A673 (cell line): ENCODE results near the gene NFKB1. TPM values are rescaled to one million over a fixed set of nuclear protein-coding genes. Genes with fewer than 3 reads are reported as not detected.

Experiments used
- BruUV-seq: library from RNA; stranded (reverse); fragments of 400-500 nt; replicated peaks from 2 replicates; lab custom pipeline; 2021; lab: Mats Ljungman, UMichigan
- CTCF ChIA-PET: fragments of 300-600 bp; sonication (Branson Sonifier 250); formaldehyde crosslinking; loops from one replicate; lab custom pipeline; 2022; ENCODE audit warnings: antibody characterized with exemption; lab: Charles Lee
- POLR2A ChIA-PET: fragments of 300-600 bp; sonication (Branson Sonifier 250); formaldehyde crosslinking; loops from one replicate; lab custom pipeline; 2022; ENCODE audit warnings: antibody characterized with exemption; ENCODE audit not compliant: low non-redundant PET; lab: Charles Lee
- DNase-seq: peaks from one replicate; pipeline ENCODE4 v3.0.0-alpha.2; 2015; ENCODE audit warnings: low spot score
- H3K27ac ChIP-seq: fragments of 200-600 bp; sonication (generic); 2 replicates; pipeline ENCODE4 v1.5.1; 2016; ENCODE audit warnings: mixed run types, low read depth, mild to moderate bottlenecking, mixed read lengths, antibody characterized with exemption, low read length; ENCODE audit not compliant: poor library complexity, severe bottlenecking
- H3K27me3 ChIP-seq: fragments of 200-600 bp; sonication (generic); replicated peaks from 2 replicates; pipeline ENCODE4 v1.6.1; 2017; ENCODE audit warnings: mixed run types, low read depth, mild to moderate bottlenecking, mixed read lengths, antibody characterized with exemption, low read length; ENCODE audit not compliant: insufficient read depth, poor library complexity
- H3K36me3 ChIP-seq: fragments of 200-600 bp; sonication (generic); 2 replicates; pipeline ENCODE4 v1.6.1; 2016; ENCODE audit warnings: mixed run types, mild to moderate bottlenecking, mixed read lengths, antibody characterized with exemption, low read length; ENCODE audit not compliant: insufficient read depth, poor library complexity, severe bottlenecking
- H3K4me1 ChIP-seq: fragments of 200-600 bp; sonication (generic); 2 replicates; pipeline ENCODE4 v1.6.1; 2017; ENCODE audit warnings: mixed run types, mild to moderate bottlenecking, mixed read lengths, antibody characterized with exemption, low read length; ENCODE audit not compliant: insufficient read depth, poor library complexity, severe bottlenecking
- H3K4me3 ChIP-seq: fragments of 200-600 bp; sonication (generic); 2 replicates; pipeline ENCODE4 v1.5.1; 2016; ENCODE audit warnings: low read depth, mixed run types, mild to moderate bottlenecking, mixed read lengths, low read length; ENCODE audit not compliant: poor library complexity, severe bottlenecking
- H3K9me3 ChIP-seq: fragments of 200-600 bp; sonication (generic); 2 replicates; pipeline ENCODE4 v1.6.1; 2016; ENCODE audit warnings: mixed run types, low read depth, mild to moderate bottlenecking, mixed read lengths, antibody characterized with exemption, low read length; ENCODE audit not compliant: poor library complexity, severe bottlenecking
- CTCF ChIP-seq: fragments of 300-800, 200-600 bp; sonication (generic); conservative IDR thresholded peaks from 2 replicates; pipeline ENCODE4 v1.5.1; 2017; ENCODE audit warnings: low read depth, mild to moderate bottlenecking, antibody characterized with exemption, low read length, moderate library complexity, mixed read lengths
- EZH2 ChIP-seq: fragments of 200-600 bp; sonication (generic); IDR thresholded peaks from 2 replicates; pipeline ENCODE4 v1.6.1; 2017; ENCODE audit warnings: borderline replicate concordance, low read depth, mild to moderate bottlenecking, mixed read lengths, antibody characterized with exemption, low read length; ENCODE audit not compliant: poor library complexity, severe bottlenecking
- intact Hi-C: fragments of 100-400 bp; cut with micrococcal nuclease; formaldehyde crosslinking; loops from one replicate; pipeline ENCODE4 v1.10.0; 2022; ENCODE audit not compliant: unreplicated experiment
- total RNA-seq: library from RNA; stranded (reverse); gene quantifications from 2 replicates; pipeline ENCODE4 v1.2.3, GENCODE V29; 2021

The NFKB1 gene
- total RNA-seq, 1 experiment from 2014 or later = 26.1 TPM

GRCh38 chr4:102594000-102594399, 92.8 kb downstream of the NFKB1 start:
- Histone ChIP-seq H3K9me3 (no peaks in the 10 kb centered on the region), H3K27me3 (no peaks in the 10 kb centered on the region), H3K4me1 (no peaks in the 10 kb centered on the region), H3K4me3 (no peak overlapping the region), H3K36me3 (peaks cover 4% of the 10 kb centered on the region), H3K27ac (no peak overlapping the region)
- no peak for DNase-seq
- no TSS peak for BruUV-seq
- CTCF ChIA-PET = no interaction called here
- POLR2A ChIA-PET = no interaction called here
- intact Hi-C loops = no loop called here
- TF ChIP-seq CTCF = no peak
- TF ChIP-seq EZH2 = no peak

DNA sequence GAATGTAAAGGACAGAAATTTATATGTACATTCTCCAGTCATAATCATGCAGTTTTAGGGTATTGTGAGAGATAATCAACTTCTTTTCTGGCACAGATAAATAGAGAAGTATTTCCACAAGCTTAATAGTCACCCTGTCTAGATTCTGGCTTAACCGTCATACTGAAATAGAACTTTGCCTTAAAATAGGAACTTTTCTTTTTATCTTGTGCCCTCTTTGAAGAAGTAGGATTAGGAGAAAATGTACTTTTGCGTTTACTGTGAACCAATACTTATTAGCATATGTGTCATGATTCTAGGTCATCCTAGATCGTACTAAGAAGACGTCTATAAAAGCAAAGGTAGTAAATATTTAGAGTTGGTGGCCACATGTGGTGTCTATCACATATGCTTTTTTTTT, 95.4 kb downstream of the NFKB1 start:
- POLR2A ChIA-PET = interaction anchor here (0.6 kb wide), 1 partner anchor 142 kb away, joined by 4 read pairs; no protein-coding TSS in a partner anchor
- intact Hi-C loops = no loop called here
- Histone ChIP-seq H3K4me1 (no peaks in the 10 kb centered on the region), H3K27ac (no peak overlapping the region), H3K9me3 (no peaks in the 10 kb centered on the region), H3K27me3 (no peaks in the 10 kb centered on the region), H3K4me3 (no peak overlapping the region), H3K36me3 (peaks cover 4% of the 10 kb centered on the region)
- DNase-seq = no peak
- no TSS peak for BruUV-seq
- CTCF ChIA-PET = no interaction called here
- no peak for TF ChIP-seq CTCF
- no peak for TF ChIP-seq EZH2

- CTCF ChIA-PET = no interaction called here
- intact Hi-C loops = no loop called here
Observed at GRCh38 chr4:102598086-102598761, 97.1 kb downstream of the NFKB1 start.

More at GRCh38 chr4:102598086-102598761, 97.1 kb downstream of the NFKB1 start:
- Histone ChIP-seq H3K9me3 (no peaks in the 10 kb centered on the region), H3K4me3 (no peak overlapping the region), H3K4me1 (no peaks in the 10 kb centered on the region), H3K27ac (no peak overlapping the region), H3K36me3 (peaks cover 4% of the 10 kb centered on the region), H3K27me3 (no peaks in the 10 kb centered on the region)
- DNase-seq = no peak
- POLR2A ChIA-PET = no interaction called here
- no TSS peak for BruUV-seq
- TF ChIP-seq CTCF (no peak), EZH2 (no peak)
